HEK293 (cell line): Measurements from ENCODE around the gene CD2.

Experiments used
- CTCF ChIA-PET: fragments of 350-600 bp; formaldehyde crosslinking; extraction: SDS; loops from one replicate; lab custom pipeline; 2021; ENCODE audit warnings: antibody characterized with exemption; lab: Yijun Ruan, JAX
- POLR2A ChIA-PET: fragments of 300-600 bp; formaldehyde crosslinking; extraction: SDS; loops from one replicate; lab custom pipeline; 2020; ENCODE audit warnings: antibody characterized with exemption, inconsistent platforms; lab: Yijun Ruan, JAX
- H3K27ac ChIP-seq: fragments of 200-500 bp; sonication (Bioruptor generic); 2 replicates; pipeline ENCODE4 v1.5.1; 2014; ENCODE audit warnings: low read depth, low read length, control low read depth, inconsistent platforms; ENCODE audit errors: extremely low read depth
- H3K36me3 ChIP-seq, 2 experiments: fragments of 200-500 bp in 1 of 2; sonication (Bioruptor generic) in 1 of 2; 1 replicate in 1 of 2; 2 replicates in 1 of 2; pipeline ENCODE4 v1.5.1; 2014 to 2017; ENCODE audit warnings: inconsistent platforms in 2 of 2, low read length in 2 of 2; ENCODE audit not compliant: control insufficient read depth in 2 of 2, insufficient read depth in 1 of 2
- H3K4me1 ChIP-seq: fragments of 200-500 bp; sonication (Bioruptor generic); 2 replicates; pipeline ENCODE4 v1.5.1; 2014; ENCODE audit warnings: mild to moderate bottlenecking, low read length, inconsistent platforms; ENCODE audit not compliant: control insufficient read depth, insufficient read depth
- H3K4me3 ChIP-seq: 2 replicates; pipeline ENCODE4 v1.5.1; 2011; ENCODE audit warnings: low read depth, mild to moderate bottlenecking, control low read depth, low read length, moderate library complexity
- H3K9me3 ChIP-seq: fragments of 200-500 bp; sonication (Bioruptor generic); 2 replicates; pipeline ENCODE4 v1.5.1; 2014; ENCODE audit warnings: low read depth, low read length, inconsistent platforms; ENCODE audit not compliant: control insufficient read depth, insufficient read depth
- BCL11A ChIP-seq: fragments of 450-650 bp; formaldehyde crosslinking; IDR thresholded peaks from 2 replicates; pipeline ENCODE4 v1.5.1; 2016; ENCODE audit warnings: low read depth, missing biosample characterization, missing genetic modification characterization
- BCL11B ChIP-seq: fragments of 450-650 bp; formaldehyde crosslinking; IDR thresholded peaks from 2 replicates; pipeline ENCODE4 v1.5.1; 2016; ENCODE audit warnings: low read depth, missing biosample characterization, missing genetic modification characterization
- CTCF ChIP-seq: fragments of 450-650 bp; formaldehyde crosslinking; IDR thresholded peaks from 2 replicates; pipeline ENCODE4 v1.5.1; 2016; ENCODE audit warnings: missing biosample characterization, missing genetic modification characterization
- GLI2 ChIP-seq: fragments of 450-650 bp; formaldehyde crosslinking; IDR thresholded peaks from 2 replicates; pipeline ENCODE4; 2017; ENCODE audit warnings: missing biosample characterization, missing genetic modification characterization, low read depth, borderline replicate concordance
- GLI4 ChIP-seq: fragments of 450-650 bp; formaldehyde crosslinking; IDR thresholded peaks from 2 replicates; pipeline ENCODE4 v1.5.1; 2016; ENCODE audit warnings: missing biosample characterization, missing genetic modification characterization
- GLIS2 ChIP-seq: fragments of 450-650 bp; formaldehyde crosslinking; IDR thresholded peaks from 2 replicates; pipeline ENCODE4 v1.5.1; 2016; ENCODE audit warnings: missing biosample characterization, missing genetic modification characterization
- MZF1 ChIP-seq: fragments of 450-650 bp; formaldehyde crosslinking; IDR thresholded peaks from 2 replicates; pipeline ENCODE4 v1.5.1; 2017; ENCODE audit warnings: missing biosample characterization, missing genetic modification characterization, borderline replicate concordance
- SP7 ChIP-seq: fragments of 450-650 bp; formaldehyde crosslinking; IDR thresholded peaks from 2 replicates; pipeline ENCODE4 v1.5.1; 2016; ENCODE audit warnings: missing biosample characterization, missing genetic modification characterization
- TRIM28 ChIP-seq: IDR thresholded peaks from 2 replicates; pipeline ENCODE4 v1.6.1; 2011; ENCODE audit warnings: low read length, control low read depth, borderline replicate concordance
- WT1 ChIP-seq: fragments of 450-650 bp; formaldehyde crosslinking; IDR thresholded peaks from 2 replicates; pipeline ENCODE4 v1.5.1; 2016; ENCODE audit warnings: missing biosample characterization, missing genetic modification characterization
- YY2 ChIP-seq: fragments of 450-650 bp; formaldehyde crosslinking; IDR thresholded peaks from 2 replicates; pipeline ENCODE4 v1.5.1; 2016; ENCODE audit warnings: missing biosample characterization, missing genetic modification characterization
- ZBTB48 ChIP-seq: fragments of 450-650 bp; formaldehyde crosslinking; IDR thresholded peaks from 2 replicates; pipeline ENCODE4 v1.5.1; 2016; ENCODE audit warnings: missing biosample characterization, missing genetic modification characterization
- ZNF112 ChIP-seq: fragments of 450-650 bp; formaldehyde crosslinking; IDR thresholded peaks from 2 replicates; pipeline ENCODE4 v1.5.0; 2017; ENCODE audit warnings: missing biosample characterization, missing genetic modification characterization
- ZNF114 ChIP-seq: fragments of 450-650 bp; formaldehyde crosslinking; IDR thresholded peaks from 2 replicates; pipeline ENCODE4 v1.5.0; 2017; ENCODE audit warnings: missing biosample characterization, missing genetic modification characterization
- ZNF133 ChIP-seq: fragments of 450-650 bp; formaldehyde crosslinking; IDR thresholded peaks from 2 replicates; pipeline ENCODE4 v1.5.1; 2016; ENCODE audit warnings: missing biosample characterization, missing genetic modification characterization
- ZNF211 ChIP-seq: fragments of 450-650 bp; formaldehyde crosslinking; IDR thresholded peaks from 2 replicates; pipeline ENCODE4 v1.5.1; 2016; ENCODE audit warnings: low read depth, missing biosample characterization, missing genetic modification characterization
- ZNF239 ChIP-seq: fragments of 450-650 bp; formaldehyde crosslinking; IDR thresholded peaks from 2 replicates; pipeline ENCODE4 v1.5.1; 2016; ENCODE audit warnings: missing biosample characterization, missing genetic modification characterization
- ZNF24 ChIP-seq: fragments of 450-650 bp; formaldehyde crosslinking; IDR thresholded peaks from 2 replicates; pipeline ENCODE4 v1.5.1; 2016; ENCODE audit warnings: missing biosample characterization, missing genetic modification characterization
- ZNF248 ChIP-seq: fragments of 450-650 bp; formaldehyde crosslinking; IDR thresholded peaks from 2 replicates; pipeline ENCODE4 v1.5.1; 2017; ENCODE audit warnings: missing biosample characterization, missing genetic modification characterization
- ZNF394 ChIP-seq: fragments of 450-650 bp; formaldehyde crosslinking; IDR thresholded peaks from 2 replicates; pipeline ENCODE4 v1.5.1; 2016; ENCODE audit warnings: missing biosample characterization, missing genetic modification characterization, mild to moderate bottlenecking, moderate library complexity, borderline replicate concordance
- ZNF426 ChIP-seq: fragments of 450-650 bp; formaldehyde crosslinking; IDR thresholded peaks from 2 replicates; pipeline ENCODE4 v1.5.1; 2017; ENCODE audit warnings: missing biosample characterization, missing genetic modification characterization, mild to moderate bottlenecking, inconsistent platforms, moderate library complexity
- ZNF433 ChIP-seq: fragments of 450-650 bp; formaldehyde crosslinking; IDR thresholded peaks from 2 replicates; pipeline ENCODE4 v1.5.1; 2016; ENCODE audit warnings: missing biosample characterization, missing genetic modification characterization, low read depth
- ZNF501 ChIP-seq: fragments of 450-650 bp; formaldehyde crosslinking; IDR thresholded peaks from 2 replicates; pipeline ENCODE4 v1.5.1; 2016; ENCODE audit warnings: missing biosample characterization, missing genetic modification characterization
- ZNF585B ChIP-seq: fragments of 450-650 bp; formaldehyde crosslinking; IDR thresholded peaks from 2 replicates; pipeline ENCODE4 v1.5.1; 2016; ENCODE audit warnings: missing biosample characterization, missing genetic modification characterization
- ZNF596 ChIP-seq: fragments of 450-650 bp; IDR thresholded peaks from 2 replicates; pipeline ENCODE4 v1.5.0; 2018; ENCODE audit warnings: missing biosample characterization, mild to moderate bottlenecking, missing genetic modification characterization, moderate library complexity
- ZNF610 ChIP-seq: fragments of 450-650 bp; formaldehyde crosslinking; IDR thresholded peaks from 2 replicates; pipeline ENCODE4 v1.5.1; 2016; ENCODE audit warnings: missing biosample characterization, missing genetic modification characterization, borderline replicate concordance
- ZNF624 ChIP-seq: fragments of 450-650 bp; formaldehyde crosslinking; IDR thresholded peaks from 2 replicates; pipeline ENCODE4 v1.5.1; 2017; ENCODE audit warnings: missing biosample characterization, missing genetic modification characterization
- ZNF654 ChIP-seq: fragments of 450-650 bp; formaldehyde crosslinking; IDR thresholded peaks from 2 replicates; pipeline ENCODE4 v1.5.1; 2016; ENCODE audit warnings: low read depth, missing biosample characterization, missing genetic modification characterization
- ZNF777 ChIP-seq: fragments of 450-650 bp; formaldehyde crosslinking; IDR thresholded peaks from 2 replicates; pipeline ENCODE4 v1.5.1; 2017; ENCODE audit warnings: missing biosample characterization, missing genetic modification characterization, borderline replicate concordance
- ZSCAN16 ChIP-seq: fragments of 450-650 bp; formaldehyde crosslinking; IDR thresholded peaks from 2 replicates; pipeline ENCODE4 v1.5.1; 2016; ENCODE audit warnings: missing biosample characterization, missing genetic modification characterization
- ZXDB ChIP-seq: fragments of 450-650 bp; formaldehyde crosslinking; IDR thresholded peaks from 2 replicates; pipeline ENCODE4 v1.5.1; 2016; ENCODE audit warnings: missing biosample characterization, missing genetic modification characterization
- TF ChIP-seq, protein P1 (sequence below): fragments of 450-650 bp; formaldehyde crosslinking; IDR thresholded peaks from 2 replicates; pipeline ENCODE4 v1.5.1; 2016; ENCODE audit warnings: missing biosample characterization, missing genetic modification characterization, low read depth
- TF ChIP-seq, protein P2 (sequence below): fragments of 450-650 bp; formaldehyde crosslinking; IDR thresholded peaks from 2 replicates; pipeline ENCODE4 v1.5.1; 2016; ENCODE audit warnings: missing biosample characterization, missing genetic modification characterization

Gene CD2

DNA sequence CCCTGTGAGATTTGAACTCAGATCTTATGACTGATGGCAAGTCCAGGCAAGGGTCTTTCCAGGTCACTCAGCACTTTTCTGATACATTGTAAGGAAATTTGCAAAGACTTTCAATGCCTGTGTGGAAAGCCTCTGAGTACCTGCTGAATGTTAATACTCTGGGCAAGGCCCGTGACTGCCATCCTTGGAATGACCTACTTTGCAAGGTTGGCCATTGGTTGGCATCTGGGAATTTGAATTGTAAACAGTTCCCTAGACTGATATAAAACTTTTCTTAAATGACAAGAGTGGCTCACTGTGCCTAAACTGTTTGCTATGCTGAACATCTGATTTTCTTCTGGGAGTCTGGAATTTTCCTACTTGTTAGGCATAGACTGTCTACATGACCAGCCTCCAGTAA is 57.1 kb downstream of the CD2 start (continued):
- TF ChIP-seq CTCF (no peak), ZNF501 (tag by site-specific recombination) (no peak)

- Histone ChIP-seq H3K4me3 (no peak overlapping the region), H3K27ac (no peak overlapping the region), H3K4me1 (no peaks in the 10 kb centered on the region), H3K9me3 (no peaks in the 10 kb centered on the region), H3K36me3 (no peaks in the 10 kb centered on the region)
- TF ChIP-seq ZNF114 = no peak
- TF ChIP-seq ZBTB48 = no peak
- TF ChIP-seq GLI2 (tag by site-specific recombination) = no peak
- no peak for TF ChIP-seq ZNF211
- TF ChIP-seq ZNF585B (tag by site-specific recombination) = no peak
- no peak for TF ChIP-seq ZNF133 (tag by site-specific recombination)
- peak; percentile 75; the same call in 1 of the 2 replicates for TF ChIP-seq MZF1 (tag by site-specific recombination)
- TF ChIP-seq ZNF610 (tag by site-specific recombination) = no peak
- TF ChIP-seq, protein P1, sequence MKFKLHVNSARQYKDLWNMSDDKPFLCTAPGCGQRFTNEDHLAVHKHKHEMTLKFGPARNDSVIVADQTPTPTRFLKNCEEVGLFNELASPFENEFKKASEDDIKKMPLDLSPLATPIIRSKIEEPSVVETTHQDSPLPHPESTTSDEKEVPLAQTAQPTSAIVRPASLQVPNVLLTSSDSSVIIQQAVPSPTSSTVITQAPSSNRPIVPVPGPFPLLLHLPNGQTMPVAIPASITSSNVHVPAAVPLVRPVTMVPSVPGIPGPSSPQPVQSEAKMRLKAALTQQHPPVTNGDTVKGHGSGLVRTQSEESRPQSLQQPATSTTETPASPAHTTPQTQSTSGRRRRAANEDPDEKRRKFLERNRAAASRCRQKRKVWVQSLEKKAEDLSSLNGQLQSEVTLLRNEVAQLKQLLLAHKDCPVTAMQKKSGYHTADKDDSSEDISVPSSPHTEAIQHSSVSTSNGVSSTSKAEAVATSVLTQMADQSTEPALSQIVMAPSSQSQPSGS (tag by site-specific recombination) = no peak
- POLR2A ChIA-PET = no interaction called here
- CTCF ChIA-PET = interaction anchor here (0.8 to 3.5 kb wide), 3 partner anchors 8 to 77 kb away, joined by 3 to 13 read pairs (median 6); no protein-coding TSS in a partner anchor
These were observed 60.9 kb downstream of the CD2 start for GRCh38 chr1:116814926-116815723.

DNA sequence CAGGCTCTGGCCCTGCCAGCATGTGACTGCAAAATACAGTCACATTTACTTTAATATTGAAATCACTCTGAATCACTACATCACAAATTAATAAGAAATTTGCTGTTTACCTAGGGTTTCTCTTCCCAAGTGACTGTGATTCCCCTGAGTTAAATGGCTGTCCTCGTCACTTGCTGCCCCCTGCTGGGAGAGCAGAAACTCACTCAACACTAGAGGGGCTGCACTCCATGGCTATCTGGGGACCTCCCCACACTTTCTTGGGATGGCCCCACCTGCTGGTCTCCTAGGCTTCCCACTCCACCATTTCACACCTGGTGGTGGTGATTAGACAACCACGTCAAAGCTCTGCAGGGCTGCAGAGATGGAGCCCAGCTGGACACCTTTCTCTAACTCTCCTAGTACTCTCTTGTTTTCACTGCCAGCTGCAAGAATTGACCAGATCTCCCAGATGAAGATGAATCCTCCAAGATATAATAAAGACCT is 63.4 kb downstream of the CD2 start:
- CTCF ChIA-PET = interaction anchor here (0.5 to 1.4 kb wide), 12 partner anchors 8 to 208 kb away, joined by 3 to 5 read pairs (median 4); no protein-coding TSS in a partner anchor
- Histone ChIP-seq H3K9me3 (no peaks in the 10 kb centered on the region), H3K36me3 (no peaks in the 10 kb centered on the region), H3K4me3 (no peak overlapping the region), H3K27ac (no peak overlapping the region), H3K4me1 (no peaks in the 10 kb centered on the region)
- POLR2A ChIA-PET = no interaction called here
- no peak for TF ChIP-seq ZNF777 (tag by site-specific recombination)
- TF ChIP-seq ZNF248 (tag by site-specific recombination) = no peak
- TF ChIP-seq GLIS2 (tag by site-specific recombination) = no peak
- TF ChIP-seq ZNF596 (tag by site-specific recombination) = no peak
- TF ChIP-seq, protein P2, sequence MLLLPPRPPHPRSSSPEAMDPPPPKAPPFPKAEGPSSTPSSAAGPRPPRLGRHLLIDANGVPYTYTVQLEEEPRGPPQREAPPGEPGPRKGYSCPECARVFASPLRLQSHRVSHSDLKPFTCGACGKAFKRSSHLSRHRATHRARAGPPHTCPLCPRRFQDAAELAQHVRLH (tag by site-specific recombination) = no peak
- no peak for TF ChIP-seq GLI4
- 0 out of 2 replicates have a peak, but pooled peaks have one; percentile 22 for TF ChIP-seq YY2 (tag by site-specific recombination)
- no peak for TF ChIP-seq BCL11B (tag by site-specific recombination)
- TF ChIP-seq ZNF426 (tag by site-specific recombination) = no peak
- no peak for TF ChIP-seq ZNF394 (tag by site-specific recombination)
- TF ChIP-seq ZNF112 (tag by site-specific recombination) = no peak
- TF ChIP-seq BCL11A (tag by site-specific recombination) = no peak
- no peak for TF ChIP-seq ZNF239 (tag by site-specific recombination)
- no peak for TF ChIP-seq TRIM28
- no peak for TF ChIP-seq ZNF24 (tag by site-specific recombination)
- TF ChIP-seq ZSCAN16 (tag by site-specific recombination) = no peak
- TF ChIP-seq ZNF654 (tag by site-specific recombination) = peak; percentile 24; the same call in 1 of the 2 replicates
- TF ChIP-seq SP7 (tag by site-specific recombination) = no peak
- TF ChIP-seq WT1 (tag by site-specific recombination) = no peak
- TF ChIP-seq ZNF624 (tag by site-specific recombination) = no peak
- no peak for TF ChIP-seq ZNF433 (tag by site-specific recombination)
- no peak for TF ChIP-seq ZXDB
